Muscle of leg (tissue), 11 donors: ENCODE results near the gene TMEM87A. TPM values are rescaled to one million over a fixed set of nuclear protein-coding genes. Genes with fewer than 3 reads are reported as not detected.

Experiments
- DNase-seq: peaks from one replicate; pipeline ENCODE4 v3.0.0; 2013
- H3K27ac ChIP-seq: one replicate; pipeline ENCODE4 v1.5.1; 2013; ENCODE audit warnings: mild to moderate bottlenecking, low read length, control low read depth
- H3K27me3 ChIP-seq: one replicate; pipeline ENCODE4 v1.6.1; 2013; ENCODE audit warnings: low read length; ENCODE audit not compliant: control insufficient read depth, insufficient read depth
- H3K36me3 ChIP-seq: one replicate; pipeline ENCODE4 v1.6.1; 2013; ENCODE audit warnings: low read length; ENCODE audit not compliant: control insufficient read depth, insufficient read depth
- H3K4me1 ChIP-seq: one replicate; pipeline ENCODE4 v1.6.1; 2013; ENCODE audit warnings: low read length; ENCODE audit not compliant: control insufficient read depth, insufficient read depth
- H3K4me3 ChIP-seq: one replicate; pipeline ENCODE4 v1.5.1; 2013; ENCODE audit warnings: low read length, control low read depth
- H3K9me3 ChIP-seq: replicated peaks from 2 replicates; pipeline ENCODE4 v1.6.1; 2013; ENCODE audit warnings: low read depth, low read length; ENCODE audit not compliant: control insufficient read depth
- WGBS: methylation state at CpG from one replicate; pipeline ENCODE4 v1.1.5; 2013; ENCODE audit warnings: missing lambda C conversion rate; ENCODE audit not compliant: insufficient coverage; 5-methylcytosine and 5-hydroxymethylcytosine counted together
- polyA plus RNA-seq, 8 donors: library from polyadenylated mRNA; unstranded; fragments of 120-200 nt; gene quantifications; one replicate each; pipeline versions ENCODE4 v1.2.1 to v1.2.3, GENCODE V29; 2013; ENCODE audit warnings: inconsistent platforms in 1 of 8, low replicate concordance in 1 of 8; ENCODE audit not compliant: insufficient read length in 8 of 8, insufficient read depth in 1 of 8
- total RNA-seq: library from RNA; stranded (reverse); fragments of 120-200 nt; gene quantifications from one replicate; pipeline ENCODE4 v1.2.4, GENCODE V29; 2013

Gene TMEM87A
- total and polyA plus RNA-seq, 9 donors = 31.9 to 45.8 (median 35.2) TPM

DNA sequence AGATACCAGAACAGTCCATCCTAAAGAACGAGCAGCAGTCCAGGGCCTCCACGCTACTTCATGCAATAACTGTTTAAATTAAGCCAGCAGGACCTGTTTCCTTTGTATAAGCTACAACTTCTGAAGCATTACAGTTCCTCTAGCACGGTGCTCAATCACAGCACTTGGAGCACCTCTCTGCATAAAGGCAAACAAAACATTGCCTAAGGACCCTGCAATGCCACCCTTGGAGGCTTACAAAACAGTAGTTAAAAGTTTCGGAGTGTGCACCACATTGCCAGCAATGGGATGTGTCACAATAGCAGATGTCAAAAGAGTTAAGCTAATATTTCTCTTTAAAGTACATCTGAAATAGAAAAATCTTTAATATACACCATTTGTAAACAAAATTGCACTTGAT, 62.5 kb downstream of the TMEM87A start:
- DNase-seq = no peak
- Histone ChIP-seq H3K9me3 (no peaks in the 10 kb centered on the region), H3K4me3 (no peak overlapping the region), H3K36me3 (peaks cover 14% of the 10 kb centered on the region), H3K27ac (no peak overlapping the region), H3K27me3 (no peaks in the 10 kb centered on the region), H3K4me1 (peaks cover 14% of the 10 kb centered on the region)
- 100% methylated on average over 3 of the region's 4 CpGs for whole genome bisulfite sequencing

DNA sequence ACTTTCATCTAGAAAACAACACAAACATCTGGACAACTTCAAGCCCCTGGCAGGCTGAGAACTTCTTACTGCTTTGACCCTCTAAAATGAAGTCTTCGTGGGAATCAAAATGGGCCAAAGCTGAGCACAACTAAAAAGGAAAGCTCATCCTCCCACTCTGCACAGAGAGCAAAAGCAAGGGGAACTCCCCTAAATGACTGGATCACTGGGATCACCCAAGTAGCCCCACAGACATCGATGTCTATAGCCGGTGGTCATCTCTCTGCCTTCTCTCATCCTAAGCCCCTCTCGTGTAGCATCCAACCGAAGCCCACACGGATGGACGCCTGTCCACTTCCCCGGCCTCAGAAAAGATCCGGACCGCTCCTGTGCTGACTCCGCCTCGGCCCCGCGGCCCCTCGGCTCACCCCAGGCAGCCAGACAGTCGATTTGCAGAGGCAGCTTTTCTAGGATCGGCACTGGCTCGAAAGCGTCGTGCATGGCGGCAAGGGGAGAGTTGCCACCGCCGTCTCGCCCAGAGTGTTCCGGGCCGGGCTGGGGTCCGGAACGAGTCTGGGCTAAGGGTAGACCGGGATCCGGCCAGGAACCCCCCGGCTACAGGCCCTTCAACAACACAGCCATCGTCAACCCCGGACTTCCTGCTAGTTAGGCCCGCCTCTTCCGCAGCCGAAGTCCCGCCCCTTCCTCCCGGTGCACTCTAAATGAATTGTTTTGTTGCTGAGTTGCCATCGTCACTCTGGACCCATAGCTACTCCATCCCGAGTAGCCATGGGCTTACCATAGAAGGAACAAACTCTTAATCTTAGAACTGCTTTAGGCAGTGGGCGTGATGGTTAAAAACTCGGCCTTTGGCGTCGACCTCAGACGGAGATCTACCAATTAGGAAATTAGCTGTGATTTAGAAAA, 65.3 kb downstream of the TMEM87A start, which contains the start of gene VPS39:
VPS39 (minus strand) TSS at position 631 of the 906 bp plus-strand sequence; CDS start at position 480, 151 bp downstream.
- Histone ChIP-seq H3K4me1 (peaks cover 14% of the 10 kb centered on the region), H3K9me3 (no peaks in the 10 kb centered on the region), H3K36me3 (peaks cover 14% of the 10 kb centered on the region), H3K27me3 (no peaks in the 10 kb centered on the region), H3K4me3 (peak within 1 kb of the TSS; percentile 72), H3K27ac (peak within 1 kb of the TSS; percentile 87)
- WGBS = under 1% methylated on average over 31 of the region's 45 CpGs
- DNase-seq = peak; percentile 93

DNA sequence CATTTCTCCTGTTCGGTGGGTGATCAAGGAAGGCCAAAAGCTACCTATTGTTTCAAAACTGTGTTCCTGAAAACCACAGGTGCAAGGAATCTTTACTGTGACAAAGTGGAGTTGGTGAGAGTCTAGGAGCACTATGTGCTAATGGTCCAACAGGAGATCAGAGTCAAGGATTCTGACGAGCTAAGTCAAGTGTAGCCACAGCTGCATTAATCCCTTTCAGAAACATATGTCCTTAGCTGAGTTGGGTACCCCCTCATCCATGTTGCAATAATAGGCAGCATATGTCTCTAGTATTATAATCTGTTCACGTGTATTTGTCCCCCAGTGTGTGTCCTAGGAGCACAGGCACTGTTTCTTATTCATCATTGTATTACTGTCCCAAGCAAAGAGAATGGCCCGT, 66.8 kb downstream of the TMEM87A start:
- no peaks in the 10 kb centered on the region for H3K27me3 ChIP-seq
- no peak overlapping the region for H3K4me3 ChIP-seq
- no peak overlapping the region for H3K27ac ChIP-seq
- peak; percentile 20 for DNase-seq
- peaks cover 13% of the 10 kb centered on the region for H3K36me3 ChIP-seq
- 72% methylated on average over 2 of the region's 4 CpGs for WGBS
- no peaks in the 10 kb centered on the region for H3K9me3 ChIP-seq
- peaks cover 14% of the 10 kb centered on the region for H3K4me1 ChIP-seq

DNA sequence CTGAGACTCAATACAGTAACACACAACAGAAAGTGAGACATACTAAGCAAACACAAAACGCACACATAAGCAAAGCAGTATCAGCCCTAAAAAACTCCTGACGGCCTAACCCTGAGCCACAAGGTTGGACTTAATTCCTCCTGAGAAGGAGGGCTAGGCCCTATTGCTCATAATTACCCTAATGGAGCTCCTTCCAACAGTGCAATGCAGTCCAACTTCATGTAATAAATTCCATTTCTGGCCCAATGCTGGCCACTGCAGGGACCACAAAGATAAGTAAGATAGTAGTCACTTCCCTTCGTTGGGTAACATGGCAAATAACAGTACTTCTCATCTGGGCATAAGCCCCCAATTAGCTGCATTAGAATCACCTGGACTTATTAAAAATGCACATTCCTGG, 69.3 kb downstream of the TMEM87A start:
- WGBS = 81% methylated on average over 2 of the region's 3 CpGs
- no peaks in the 10 kb centered on the region for H3K9me3 ChIP-seq
- no peaks in the 10 kb centered on the region for H3K27me3 ChIP-seq
- H3K4me3 ChIP-seq = no peak overlapping the region
- peaks cover 5% of the 10 kb centered on the region for H3K36me3 ChIP-seq
- no peak for DNase-seq
- H3K27ac ChIP-seq = no peak overlapping the region
- peaks cover 14% of the 10 kb centered on the region for H3K4me1 ChIP-seq

DNA sequence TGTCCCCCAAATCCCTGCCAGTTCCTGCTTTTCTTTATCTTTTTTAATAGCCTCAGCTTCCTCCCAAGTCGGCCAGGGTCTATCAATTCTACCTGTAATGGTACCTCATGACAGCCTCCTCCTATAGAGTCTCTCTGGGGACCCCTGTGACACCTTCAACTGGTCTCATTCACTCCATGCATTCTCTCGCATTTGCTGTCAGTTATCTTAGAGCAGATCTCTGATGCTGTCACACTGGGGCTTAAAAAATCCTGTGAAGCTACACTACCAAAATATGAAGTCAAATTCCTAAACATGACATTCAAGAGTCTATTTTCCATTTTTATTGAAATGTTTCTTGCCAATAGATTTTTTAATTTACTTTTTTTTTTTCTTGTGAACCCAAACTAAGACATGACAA, 70.6 kb downstream of the TMEM87A start:
- Histone ChIP-seq H3K36me3 (peaks cover 11% of the 10 kb centered on the region), H3K4me3 (no peak overlapping the region), H3K27me3 (no peaks in the 10 kb centered on the region), H3K27ac (no peak overlapping the region), H3K4me1 (peaks cover 10% of the 10 kb centered on the region), H3K9me3 (no peaks in the 10 kb centered on the region)
- WGBS = 43% methylated on average over 2 of the region's 2 CpGs
- no peak for DNase-seq

DNA sequence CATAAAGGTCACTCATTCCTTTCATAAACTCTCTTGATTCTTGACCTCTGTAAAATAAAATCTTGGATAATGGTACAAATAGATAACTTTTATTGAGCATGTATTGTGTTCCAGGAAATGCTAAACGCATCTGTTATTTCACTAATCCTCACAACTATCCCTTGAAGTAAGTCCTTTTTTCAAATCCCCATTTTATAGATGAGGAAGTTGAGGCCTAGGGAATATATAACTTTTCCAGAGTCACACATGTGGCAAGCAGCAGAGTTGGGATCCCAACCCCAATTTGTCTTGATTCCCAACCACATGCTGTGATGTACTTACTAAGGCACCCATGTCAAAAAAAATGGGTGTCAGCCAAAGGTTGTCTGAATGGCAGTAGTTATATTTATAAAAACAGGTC, 71.4 kb downstream of the TMEM87A start:
- H3K27me3 ChIP-seq = no peaks in the 10 kb centered on the region
- H3K4me3 ChIP-seq = no peak overlapping the region
- H3K36me3 ChIP-seq = peaks cover 16% of the 10 kb centered on the region
- no CpG with 5 or more reads among the region's 1 CpG for WGBS
- no peaks in the 10 kb centered on the region for H3K9me3 ChIP-seq
- no peak overlapping the region for H3K27ac ChIP-seq
- DNase-seq = no peak
- H3K4me1 ChIP-seq = peaks cover 5% of the 10 kb centered on the region

DNA sequence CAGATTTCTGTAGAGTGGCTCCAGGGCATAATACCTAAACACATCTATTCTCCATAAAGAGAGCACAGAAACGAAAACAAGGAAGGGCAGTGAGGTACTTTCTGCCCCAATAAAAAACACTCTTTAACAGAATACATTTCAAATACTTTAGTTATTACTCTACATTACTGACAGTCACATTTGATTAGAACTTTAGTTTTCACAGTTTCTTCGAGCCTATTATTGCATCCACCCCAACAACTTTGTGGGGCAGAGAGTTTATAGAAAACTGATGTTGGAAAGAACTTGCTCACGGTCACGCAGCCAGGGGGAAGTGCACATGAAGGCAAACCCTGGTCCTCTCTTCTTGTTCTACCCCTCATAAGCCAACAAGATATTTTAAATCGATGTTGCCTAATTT, 74.1 kb downstream of the TMEM87A start:
- Histone ChIP-seq H3K4me3 (no peak overlapping the region), H3K36me3 (peaks cover 16% of the 10 kb centered on the region)
- WGBS = no CpG with 5 or more reads among the region's 5 CpGs

DNA sequence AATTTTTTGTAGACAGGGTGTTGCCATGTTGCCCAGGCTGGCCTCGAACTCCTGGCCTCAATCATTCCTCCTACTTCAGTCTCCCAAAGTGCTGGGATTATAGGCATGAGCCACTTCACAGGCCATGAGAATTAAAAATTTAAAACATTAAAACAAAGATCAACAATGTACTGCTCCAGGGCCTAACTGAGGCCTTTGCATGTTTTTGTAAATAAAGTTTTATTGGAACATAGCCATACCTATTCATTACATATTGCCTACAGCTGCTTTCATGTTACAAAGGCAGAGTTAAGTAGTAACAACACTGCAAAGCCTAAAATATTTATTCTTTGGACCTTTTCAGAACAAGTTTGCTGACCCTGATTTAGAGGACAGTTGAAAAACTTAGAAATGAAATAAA, 74.7 kb downstream of the TMEM87A start:
- whole genome bisulfite sequencing = 67% methylated on average over 1 of the region's 1 CpG
- Histone ChIP-seq H3K4me3 (no peak overlapping the region), H3K36me3 (peaks cover 13% of the 10 kb centered on the region), H3K27me3 (no peaks in the 10 kb centered on the region), H3K4me1 (no peaks in the 10 kb centered on the region), H3K9me3 (no peaks in the 10 kb centered on the region), H3K27ac (no peak overlapping the region)
- DNase-seq = no peak

More for the DNA sequence above, 74.1 kb downstream of the TMEM87A start:
- Histone ChIP-seq H3K27me3 (no peaks in the 10 kb centered on the region), H3K27ac (no peak overlapping the region), H3K4me1 (no peaks in the 10 kb centered on the region), H3K9me3 (no peaks in the 10 kb centered on the region)
- no peak for DNase-seq

DNA sequence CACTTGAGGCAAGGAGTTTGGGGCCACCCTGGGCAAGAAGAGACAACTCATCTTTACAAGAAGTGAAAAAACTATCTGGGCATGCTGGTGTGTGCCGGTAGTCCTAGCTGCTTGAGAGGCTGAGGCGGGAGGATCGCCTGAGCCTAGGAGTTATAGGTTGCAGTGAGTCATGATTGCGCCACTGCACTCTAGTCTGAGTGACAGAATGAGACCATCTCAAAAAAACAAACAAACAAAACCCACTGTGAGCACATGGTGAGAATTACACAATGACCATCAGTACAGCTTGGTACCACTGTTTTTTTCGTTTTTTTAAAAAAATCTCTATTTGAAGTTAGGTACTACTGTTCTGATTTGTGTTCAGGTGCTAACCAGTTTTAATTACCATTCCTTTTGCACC, 78.7 kb downstream of the TMEM87A start:
- no peak for DNase-seq
- Histone ChIP-seq H3K36me3 (peaks cover 30% of the 10 kb centered on the region), H3K27ac (no peak overlapping the region), H3K4me3 (no peak overlapping the region), H3K27me3 (no peaks in the 10 kb centered on the region), H3K9me3 (no peaks in the 10 kb centered on the region), H3K4me1 (no peaks in the 10 kb centered on the region)
- WGBS = no CpG with 5 or more reads among the region's 5 CpGs

DNA sequence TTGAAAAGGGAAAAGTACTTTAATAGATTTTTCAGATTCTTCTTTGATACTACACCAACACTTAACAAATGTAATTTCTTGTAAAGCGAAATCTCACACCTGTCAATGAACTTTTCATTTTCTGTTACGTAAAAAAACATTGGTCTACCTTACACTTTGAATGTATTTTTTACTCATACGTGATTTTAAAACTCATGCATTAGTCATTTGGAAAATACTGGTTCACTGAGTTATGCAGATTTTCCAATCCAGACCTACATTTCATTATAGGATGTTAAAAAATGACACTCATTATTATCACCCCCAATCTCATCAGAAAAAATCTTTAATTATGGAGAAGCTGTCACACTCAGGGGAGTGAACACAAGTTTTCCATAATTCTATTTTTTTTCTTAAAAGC, 79.8 kb downstream of the TMEM87A start:
- DNase-seq = no peak
- Histone ChIP-seq H3K36me3 (peaks cover 30% of the 10 kb centered on the region), H3K9me3 (no peaks in the 10 kb centered on the region), H3K27ac (no peak overlapping the region), H3K4me1 (no peaks in the 10 kb centered on the region), H3K4me3 (no peak overlapping the region), H3K27me3 (no peaks in the 10 kb centered on the region)
- WGBS = no CpG with 5 or more reads among the region's 3 CpGs
